CD4-positive, alpha-beta T cell treated with Interleukin-17A for 1 hour (primary cell): Measurements from ENCODE around the gene COLEC12.

Experiments
- DNase-seq: peaks from one replicate; pipeline ENCODE4 v3.0.0-alpha.2; 2020

The COLEC12 gene

DNA sequence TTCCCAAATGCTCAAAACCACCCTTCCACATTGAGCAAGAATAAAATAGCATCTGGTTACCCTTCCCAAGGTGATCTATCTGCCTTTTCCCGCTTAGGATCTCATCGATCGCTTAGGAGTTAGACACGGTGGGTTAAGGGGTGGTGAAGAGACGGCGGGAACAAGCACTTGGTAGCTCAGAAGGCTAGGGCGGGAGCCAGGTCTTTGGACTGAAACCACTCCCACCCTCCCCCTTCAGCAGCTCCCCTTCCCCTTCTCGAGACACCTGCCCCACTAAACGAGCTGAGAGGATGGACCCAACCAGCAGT is 233.2 kb downstream of the COLEC12 start:
- DNase-seq, result no peak
